VCaP (cell line): ENCODE measurements around the gene MGAT4A.

ENCODE experiments used
- H3K27ac ChIP-seq: fragments of 450-650 bp; 2 replicates; pipeline ENCODE4 v1.5.1; 2017
- CTCF ChIP-seq: fragments of 450-650 bp; conservative IDR thresholded peaks from 2 replicates; pipeline ENCODE4 v1.5.1; 2017; ENCODE audit warnings: mild to moderate bottlenecking, moderate library complexity

MGAT4A gene

DNA sequence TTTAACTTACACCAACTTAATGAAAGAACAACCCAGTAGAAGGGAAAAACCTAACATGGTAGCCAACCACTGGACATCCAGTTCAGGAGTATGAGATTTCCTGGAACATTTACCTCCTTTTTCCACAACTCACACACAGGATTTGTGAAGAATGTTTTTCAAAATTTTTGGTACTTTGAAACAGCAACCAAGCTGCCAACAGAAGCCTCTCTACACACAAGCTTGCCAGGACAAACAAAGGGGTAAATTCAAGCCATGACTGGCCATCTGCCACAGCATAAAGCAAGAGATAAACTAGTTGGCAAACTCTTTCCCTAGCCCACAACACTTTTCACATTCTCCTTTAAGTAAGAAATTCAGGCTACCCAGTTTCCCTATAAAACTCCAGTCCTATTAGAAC is 21.4 kb downstream of the MGAT4A start:
- TF ChIP-seq CTCF, result no peak
- H3K27ac ChIP-seq, result peak overlapping the region; percentile 24

GRCh38 chr2:98708396-98709186 is 22.3 kb downstream of the MGAT4A start:
- H3K27ac ChIP-seq, result no peak overlapping the region
- TF ChIP-seq CTCF, result no peak

- TF ChIP-seq CTCF, result no peak
- no peak overlapping the region for H3K27ac ChIP-seq
Observed at GRCh38 chr2:98706591-98706990, 24.3 kb downstream of the MGAT4A start.

- peak overlapping the region; percentile 36; the same call in 1 of the 2 replicates for H3K27ac ChIP-seq
- no peak for TF ChIP-seq CTCF
Observed at GRCh38 chr2:98705333-98705617, 25.7 kb downstream of the MGAT4A start.

- peak overlapping the region; percentile 36; the same call in 1 of the 2 replicates for H3K27ac ChIP-seq
- TF ChIP-seq CTCF, result no peak
Observed at GRCh38 chr2:98704499-98705332, 26.2 kb downstream of the MGAT4A start.

DNA sequence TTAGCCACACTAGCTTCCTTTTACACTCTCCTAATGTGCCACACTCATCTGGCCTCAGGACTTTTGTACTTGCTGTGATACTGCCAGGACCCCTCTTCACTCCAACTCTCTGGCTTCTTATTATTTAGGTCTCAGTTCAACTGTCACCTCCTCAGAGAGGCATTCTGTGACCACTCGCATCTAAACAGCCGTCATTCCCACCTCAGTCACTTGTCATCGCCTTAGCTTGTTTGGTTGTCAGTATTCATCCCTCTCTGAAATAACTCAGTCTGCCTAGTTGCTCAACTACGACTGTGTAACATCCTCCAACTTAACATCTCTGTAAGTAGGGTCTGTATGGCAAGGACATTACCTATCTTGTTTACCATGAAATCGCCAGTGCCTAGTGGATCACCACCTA is 27.2 kb downstream of the MGAT4A start:
- no peak overlapping the region; the same call in 1 of the 2 replicates for H3K27ac ChIP-seq

More for the DNA sequence above, 27.2 kb downstream of the MGAT4A start:
- no peak for TF ChIP-seq CTCF
